T1000 (cell line): ENCODE results near the gene ERCC6L.

Experiments used
- DNase-seq: peaks from one replicate; lab custom pipeline; 2025; ENCODE audit warnings: mixed read lengths; lab: John Stamatoyannopoulos, UW

ERCC6L gene

DNA sequence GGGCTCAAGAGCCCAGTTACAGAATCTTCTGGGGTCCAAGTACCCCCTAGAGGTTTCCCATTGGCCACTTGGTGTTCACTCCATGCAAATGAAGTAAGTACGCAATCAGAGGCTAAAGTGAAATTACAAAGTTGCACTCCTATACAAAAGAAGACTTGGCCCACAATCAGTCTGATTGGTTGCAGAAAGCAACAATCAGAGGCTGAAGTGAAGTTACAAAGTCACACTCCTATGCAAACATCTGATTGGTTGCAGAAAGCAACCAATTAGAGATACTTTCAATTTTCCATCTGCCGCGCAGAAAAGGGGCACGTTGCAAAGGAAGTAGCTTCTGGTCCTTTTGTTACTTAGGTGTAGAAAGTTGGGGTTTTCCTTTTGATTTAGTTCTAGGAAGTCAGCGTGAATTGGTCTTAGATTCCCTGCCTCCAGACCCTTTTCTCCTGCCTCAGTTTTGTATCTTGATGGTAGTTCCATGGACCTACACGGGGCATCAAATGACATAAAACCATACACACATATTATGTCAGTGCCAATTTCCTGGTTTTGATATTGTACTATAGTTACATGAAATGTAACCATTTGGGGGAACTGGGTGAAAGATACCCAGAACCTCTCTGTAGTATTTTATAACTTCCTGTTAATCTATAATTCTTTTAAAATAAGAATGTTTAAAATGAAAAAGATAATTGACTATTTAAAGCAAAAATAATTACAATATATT lies 69.7 kb downstream of the ERCC6L start:
- no peak for DNase-seq

DNA sequence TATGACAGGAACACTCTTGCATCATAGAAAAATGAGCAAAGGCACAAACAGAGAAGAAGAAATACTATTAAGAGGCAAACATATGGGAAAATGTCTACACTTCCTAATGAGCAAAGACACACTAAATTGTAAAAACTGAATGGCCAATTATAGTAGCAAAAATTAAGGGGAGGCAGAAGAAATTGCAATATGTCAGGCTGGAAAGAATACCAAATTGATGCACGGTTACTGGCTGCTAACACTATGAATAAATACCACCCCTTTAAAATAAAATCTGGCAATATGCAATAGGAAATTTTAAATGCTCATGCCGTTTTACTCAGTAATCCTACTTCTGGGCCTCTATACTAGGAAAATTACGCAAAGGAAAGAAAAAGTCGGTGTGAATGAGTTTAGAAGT lies 73.3 kb downstream of the ERCC6L start:
- DNase-seq = no peak

GRCh38 chrX:72159769-72160168 lies 79.1 kb downstream of the ERCC6L start:
- DNase-seq = no peak

GRCh38 chrX:72158773-72159172 lies 80.1 kb downstream of the ERCC6L start:
- no peak for DNase-seq
